ENCODE data around the gene AACS. TPM values are rescaled to one million over a fixed set of nuclear protein-coding genes. Genes with fewer than 3 reads are reported as not detected.

AACS gene
- total and polyA plus RNA-seq, 2 of the 4 experiments (the other 2 are of a cell fraction): 22.0 to 24.9 TPM

GRCh38 chr12:125024949-125025563 lies 40.2 kb upstream of the AACS start:
- ChIA-PET CTCF (no interaction called here), POLR2A (ENCODE audit: unreplicated experiment) (no interaction called here)
- WGBS, 2 experiments (ENCODE audit: extremely low coverage in 2 of 2, insufficient read length in 1 of 2): 93% methylated on average over 23 of the region's 43 CpGs; no CpG with 5 or more reads in 1 of the 2 experiments
- no peak for ATAC-seq (ENCODE audit: low read depth)
- H2BK20ac ChIP-seq (ENCODE audit: low read depth, low read length): no peak overlapping the region
- H2AK9ac ChIP-seq (replicated peaks; ENCODE audit: low read depth, low read length, poor library complexity): peak overlapping the region; percentile 24
- H3K36me3 ChIP-seq (ENCODE audit: control insufficient read depth, insufficient read depth, low read length): peaks cover 2% of the 10 kb centered on the region; the same call in 1 of the 2 replicates
- H3K18ac ChIP-seq (ENCODE audit: low read depth, low read length): no peak overlapping the region
- H4K91ac ChIP-seq (ENCODE audit: insufficient read depth, low read depth, low read length): no peak overlapping the region
- no peak overlapping the region for H2AFZ ChIP-seq (replicated peaks; ENCODE audit: low read length, poor library complexity)
- H3K27me3 ChIP-seq (ENCODE audit: control insufficient read depth, insufficient read depth, low read length): no peaks in the 10 kb centered on the region
- H3K9me3 ChIP-seq (ENCODE audit: control insufficient read depth, insufficient read depth, low read length): peaks cover 2% of the 10 kb centered on the region; the same call in 1 of the 2 replicates
- H3K56ac ChIP-seq (ENCODE audit: extremely low read depth, insufficient read depth, low read length): no peak overlapping the region
- TF ChIP-seq MXI1 (IDR thresholded peaks at IDR 0.05; ENCODE audit: borderline replicate concordance, low read depth, low read length) (no peak), CEBPB (IDR thresholded peaks at IDR 0.05; ENCODE audit: low read depth, low read length) (no peak), RFX5 (IDR thresholded peaks at IDR 0.05; ENCODE audit: low read depth, low read length) (no peak), POLR2A (IDR thresholded peaks at IDR 0.05; ENCODE audit: low read depth, low read length) (no peak), MAFK (IDR thresholded peaks at IDR 0.05; ENCODE audit: low read depth, low read length) (no peak), NFE2L2 (IDR thresholded peaks at IDR 0.05; ENCODE audit: low read depth, low read length) (no peak), RAD21 (IDR thresholded peaks at IDR 0.05; ENCODE audit: low read length) (no peak), ELK1 (IDR thresholded peaks at IDR 0.05; ENCODE audit: borderline replicate concordance, low read depth, low read length) (no peak), MAZ (IDR thresholded peaks at IDR 0.05; ENCODE audit: borderline replicate concordance, low read depth, low read length) (no peak), CHD1 (IDR thresholded peaks at IDR 0.05; ENCODE audit: low read depth, low read length) (no peak), CTCF (conservative IDR thresholded peaks at IDR 0.05; ENCODE audit: low read depth, low read length) (no peak), FOS (IDR thresholded peaks at IDR 0.05; ENCODE audit: low read depth, low read length) (no peak), USF2 (IDR thresholded peaks at IDR 0.05; ENCODE audit: low read depth, low read length) (no peak), SMC3 (IDR thresholded peaks at IDR 0.05; ENCODE audit: low read depth, low read length) (no peak)
- H3K9ac ChIP-seq (ENCODE audit: low read depth, low read length): no peak overlapping the region
- no peak overlapping the region for H2BK15ac ChIP-seq (ENCODE audit: low read depth, low read length)
- no peak overlapping the region for H2AK5ac ChIP-seq (ENCODE audit: low read depth, low read length)
- dilution Hi-C loops (cut with HindIII; ENCODE audit: low sequenced_read_pairs, unreplicated experiment) (no loop called here), intact Hi-C loops (cut with micrococcal nuclease) (no loop called here), in situ Hi-C loops (cut with MboI; ENCODE audit: low sequenced_read_pairs) (no loop called here)
- H2BK5ac ChIP-seq (ENCODE audit: low read depth, low read length, poor library complexity, severe bottlenecking): no peak overlapping the region
- H3K27ac ChIP-seq (ENCODE audit: insufficient read depth, low read length): no peak overlapping the region
- no TSS peak for BruUV-seq (replicated peaks)
- H3K4ac ChIP-seq (ENCODE audit: low read depth, low read length): no peak overlapping the region
- no peak overlapping the region for H4K8ac ChIP-seq (ENCODE audit: low read depth in 2 of 2, low read length in 2 of 2)
- no peaks in the 10 kb centered on the region for H3K79me1 ChIP-seq (ENCODE audit: low read depth in 1 of 2, low read length in 2 of 2)
- no peak overlapping the region for H3K4me2 ChIP-seq (ENCODE audit: low read depth, low read length)
- H3K9me1 ChIP-seq (ENCODE audit: insufficient read depth, low read length): no peaks in the 10 kb centered on the region
- no peak for DNase-seq
- no peaks in the 10 kb centered on the region for H4K20me1 ChIP-seq (ENCODE audit: insufficient read depth, low read length)
- H3K14ac ChIP-seq (replicated peaks; ENCODE audit: low read depth, low read length): no peak overlapping the region
- no peak overlapping the region for H4K5ac ChIP-seq (ENCODE audit: low read depth, low read length)
- H3K23ac ChIP-seq (ENCODE audit: low read depth, low read length): no peak overlapping the region
- no peak overlapping the region for H3K4me3 ChIP-seq (ENCODE audit: insufficient read depth, low read depth, low read length)
- H3K4me1 ChIP-seq (ENCODE audit: control insufficient read depth, insufficient read depth, low read length): no peaks in the 10 kb centered on the region
- H2BK120ac ChIP-seq (ENCODE audit: low read depth, low read length): no peak overlapping the region
